ENCODE results near the gene C5orf52. TPM values are rescaled to one million over a fixed set of nuclear protein-coding genes. Genes with fewer than 3 reads are reported as not detected.
"Not testable (repeated sequence)": the region's sequence is repeated elsewhere in the genome, so short reads cannot be mapped to it uniquely, and the experiment has no call there.

The C5orf52 gene
- total RNA-seq: not detected

- ATAC-seq: no peak
Measured at GRCh38 chr5:157670662-157671591, at the start of gene C5orf52. Gene C5orf52, plus strand, starts transcription at chr5:157671533. Its CDS starts 82 bp downstream, at chr5:157671615.

GRCh38 chr5:157624144-157624543 is 47.2 kb upstream of the C5orf52 start:
- no peak for ATAC-seq

- no peak for ATAC-seq
Measured at GRCh38 chr5:157626831-157627230, 44.5 kb upstream of the C5orf52 start.

GRCh38 chr5:157630341-157630740 is 41.0 kb upstream of the C5orf52 start:
- ATAC-seq: no peak

- ATAC-seq: no peak
Measured at GRCh38 chr5:157640406-157641066, 30.8 kb upstream of the C5orf52 start.

GRCh38 chr5:157648275-157648990 is 22.9 kb upstream of the C5orf52 start:
- no peak for ATAC-seq

GRCh38 chr5:157649101-157649500 is 22.2 kb upstream of the C5orf52 start:
- ATAC-seq: no peak

- ATAC-seq: peak; percentile 7
Measured at GRCh38 chr5:157650991-157651611, 20.2 kb upstream of the C5orf52 start.

GRCh38 chr5:157651623-157652376 is 19.5 kb upstream of the C5orf52 start:
- ATAC-seq: peak; percentile 98

GRCh38 chr5:157652377-157652692 is 19.0 kb upstream of the C5orf52 start, which contains the start of gene SOX30:
Gene SOX30, minus strand, starts transcription at chr5:157652438. Its CDS starts 360 bp downstream, at chr5:157652078.
- no peak for ATAC-seq

GRCh38 chr5:157657516-157657915 is 13.8 kb upstream of the C5orf52 start:
- ATAC-seq: no peak

- no peak for ATAC-seq
Measured at GRCh38 chr5:157658893-157659292, 12.4 kb upstream of the C5orf52 start.

GRCh38 chr5:157659868-157660660 is 11.3 kb upstream of the C5orf52 start:
- no peak for ATAC-seq

- ATAC-seq: peak; percentile 22
Measured at GRCh38 chr5:157665467-157666070, 5.8 kb upstream of the C5orf52 start.

- ATAC-seq: no peak
Measured at GRCh38 chr5:157668356-157668755, 3.0 kb upstream of the C5orf52 start.

GRCh38 chr5:157669701-157670097 is 1.6 kb upstream of the C5orf52 start:
- no peak for ATAC-seq

- no peak for ATAC-seq
Measured at GRCh38 chr5:157671592-157672330, 428 bp downstream of the C5orf52 start.

- ATAC-seq: no peak
Measured at GRCh38 chr5:157672976-157673375, 1.6 kb downstream of the C5orf52 start.

GRCh38 chr5:157674351-157674750 is 3.0 kb downstream of the C5orf52 start:
- not testable (repeated sequence) for ATAC-seq

GRCh38 chr5:157677931-157678330 is 6.6 kb downstream of the C5orf52 start:
- no peak for ATAC-seq
